ENCODE data around the gene SPACA9.

The SPACA9 gene

GRCh38 chr9:132846918-132847515 lies 31.7 kb upstream of the SPACA9 start:
- FAIRE-seq (no peak), DNase-seq (ENCODE audit: insufficient read length) (no peak)
- TF ChIP-seq POLR2A (IDR thresholded peaks at IDR 0.05; ENCODE audit: low read depth, low read length) (no peak), TAF1 (IDR thresholded peaks at IDR 0.05; ENCODE audit: borderline replicate concordance, low read depth, low read length) (no peak), POLR2AphosphoS5 (IDR thresholded peaks at IDR 0.05; ENCODE audit: low read depth, low read length) (no peak)

DNA sequence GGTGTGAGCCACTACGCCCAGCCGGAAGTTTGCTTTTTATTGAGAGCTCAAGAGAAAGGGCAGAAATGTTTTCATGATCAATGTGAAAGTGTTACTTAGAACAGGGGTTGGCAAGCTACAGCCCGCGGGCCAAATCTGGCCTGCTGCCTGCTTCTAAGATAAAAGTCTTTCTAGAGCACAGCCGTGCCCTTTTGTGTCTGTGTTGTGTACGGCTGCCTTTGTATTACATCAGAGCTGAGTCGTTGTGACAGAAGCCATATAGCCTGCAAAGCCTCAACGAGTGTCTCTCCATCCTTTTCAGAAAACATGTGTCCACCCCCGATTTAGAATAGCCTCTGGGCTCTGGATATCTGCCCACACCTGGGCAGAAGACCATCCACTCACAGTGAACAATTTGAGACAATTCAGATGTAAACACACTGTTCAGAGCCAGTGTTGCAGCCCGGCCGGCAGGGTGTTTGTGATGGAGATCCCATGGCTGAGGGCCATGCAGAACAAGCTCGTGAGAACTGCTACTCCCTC lies 29.5 kb upstream of the SPACA9 start:
- no peak for TF ChIP-seq TAF1 (IDR thresholded peaks at IDR 0.05; ENCODE audit: borderline replicate concordance, low read depth, low read length)
- TF ChIP-seq POLR2AphosphoS5 (IDR thresholded peaks at IDR 0.05; ENCODE audit: low read depth, low read length), result no peak
- TF ChIP-seq POLR2A (IDR thresholded peaks at IDR 0.05; ENCODE audit: low read depth, low read length), result no peak
- FAIRE-seq (no peak), DNase-seq (ENCODE audit: insufficient read length) (no peak)

- DNase-seq (ENCODE audit: insufficient read length) (no peak), FAIRE-seq (no peak)
- no peak for TF ChIP-seq POLR2AphosphoS5 (IDR thresholded peaks at IDR 0.05; ENCODE audit: low read depth, low read length)
- TF ChIP-seq POLR2A (IDR thresholded peaks at IDR 0.05; ENCODE audit: low read depth, low read length), result no peak
- no peak for TF ChIP-seq TAF1 (IDR thresholded peaks at IDR 0.05; ENCODE audit: borderline replicate concordance, low read depth, low read length)
These were observed 25.2 kb upstream of the SPACA9 start for GRCh38 chr9:132853482-132853881.

- DNase-seq (ENCODE audit: insufficient read length), result no peak
- FAIRE-seq, result no peak
- TF ChIP-seq POLR2A (IDR thresholded peaks at IDR 0.05; ENCODE audit: low read depth, low read length) (no peak), TAF1 (IDR thresholded peaks at IDR 0.05; ENCODE audit: borderline replicate concordance, low read depth, low read length) (no peak)
These were observed 23.9 kb upstream of the SPACA9 start for GRCh38 chr9:132854832-132855231.

DNA sequence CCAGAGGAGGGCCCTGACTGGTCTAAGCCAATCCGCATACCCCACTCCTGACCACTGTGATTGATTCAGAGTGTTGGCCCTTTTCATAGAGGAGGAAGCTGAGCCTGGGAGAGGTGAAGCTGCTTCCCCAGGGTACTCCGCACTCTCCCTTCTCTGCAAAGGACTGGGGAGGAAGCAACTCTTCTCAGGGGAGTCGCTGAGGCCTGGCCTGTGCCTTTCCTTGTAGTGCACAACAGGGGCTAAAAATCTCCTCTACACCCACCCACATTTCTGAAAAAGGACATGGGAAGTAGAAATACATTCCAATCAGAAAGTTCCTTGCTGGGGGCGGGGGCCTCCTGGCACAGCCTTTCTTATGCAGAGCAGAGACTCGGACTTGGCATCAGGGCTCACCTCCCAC lies 22.8 kb upstream of the SPACA9 start:
- FAIRE-seq (no peak), DNase-seq (ENCODE audit: insufficient read length) (no peak)
- TF ChIP-seq TAF1 (IDR thresholded peaks at IDR 0.05; ENCODE audit: borderline replicate concordance, low read depth, low read length) (no peak), POLR2A (IDR thresholded peaks at IDR 0.05; ENCODE audit: low read depth, low read length) (no peak)

DNA sequence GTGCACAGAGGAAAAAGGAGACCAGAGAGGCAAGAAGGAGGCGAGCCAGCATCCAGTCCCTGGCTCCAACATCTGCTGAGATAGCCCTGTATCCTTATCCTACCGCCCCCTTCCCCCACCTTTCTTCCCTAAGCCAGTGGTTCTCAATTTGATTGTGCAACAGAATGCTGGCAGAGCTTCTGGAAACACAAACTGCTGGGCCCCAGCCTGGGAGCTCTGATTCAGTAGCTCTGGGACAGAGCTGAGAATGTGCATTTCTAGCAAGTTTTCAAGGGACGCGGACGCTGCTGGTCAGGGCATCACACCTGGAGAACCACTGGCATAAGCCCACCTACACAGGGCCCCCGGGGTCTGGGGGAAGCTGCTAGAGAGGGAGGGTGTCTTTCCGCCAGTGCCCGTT lies 21.7 kb upstream of the SPACA9 start:
- TF ChIP-seq POLR2A (IDR thresholded peaks at IDR 0.05; ENCODE audit: low read depth, low read length) (no peak), TAF1 (IDR thresholded peaks at IDR 0.05; ENCODE audit: borderline replicate concordance, low read depth, low read length) (no peak), POLR2AphosphoS5 (IDR thresholded peaks at IDR 0.05; ENCODE audit: low read depth, low read length) (no peak)
- no peak for FAIRE-seq
- DNase-seq (ENCODE audit: insufficient read length), result no peak

DNA sequence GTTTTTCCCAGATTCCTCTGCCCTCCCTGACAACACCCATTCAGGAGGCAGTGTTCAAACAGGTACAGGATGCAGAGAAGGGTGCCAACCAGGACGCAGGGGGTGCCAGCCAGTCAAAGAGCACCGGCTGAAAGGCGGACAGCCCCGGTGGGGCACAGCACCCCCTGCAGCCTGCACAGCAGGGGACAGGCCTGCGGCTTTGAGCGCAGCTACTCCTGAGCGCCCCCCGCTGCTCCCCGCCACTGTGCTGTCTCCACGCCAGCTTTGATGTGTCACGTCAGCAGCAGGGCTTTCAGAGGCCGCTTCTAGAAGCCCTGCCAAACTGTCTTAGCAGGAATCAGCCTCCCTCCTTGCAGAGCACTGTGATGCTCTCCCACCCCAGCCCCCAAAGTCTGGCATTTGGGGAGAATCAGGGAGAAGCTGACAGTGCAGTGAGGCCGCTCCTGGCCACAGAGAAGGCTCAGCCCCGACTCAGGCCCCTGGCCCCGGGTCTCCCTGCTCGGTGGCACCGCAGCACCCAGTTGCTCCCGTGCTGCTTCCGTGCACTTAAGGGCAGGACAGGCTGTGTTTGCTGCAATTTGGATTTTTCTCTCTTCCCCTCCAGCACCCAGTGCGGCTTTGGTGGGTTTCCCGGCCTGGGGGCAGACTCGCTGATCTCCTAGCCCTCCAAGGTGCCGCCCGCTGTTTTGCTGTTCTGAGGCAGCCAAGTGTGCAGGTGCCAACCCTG lies 20.9 kb upstream of the SPACA9 start:
- TF ChIP-seq POLR2A (IDR thresholded peaks at IDR 0.05; ENCODE audit: low read depth, low read length) (no peak), TAF1 (IDR thresholded peaks at IDR 0.05; ENCODE audit: borderline replicate concordance, low read depth, low read length) (no peak), POLR2AphosphoS5 (IDR thresholded peaks at IDR 0.05; ENCODE audit: low read depth, low read length) (no peak)
- no peak for FAIRE-seq
- DNase-seq (ENCODE audit: insufficient read length), result no peak

DNA sequence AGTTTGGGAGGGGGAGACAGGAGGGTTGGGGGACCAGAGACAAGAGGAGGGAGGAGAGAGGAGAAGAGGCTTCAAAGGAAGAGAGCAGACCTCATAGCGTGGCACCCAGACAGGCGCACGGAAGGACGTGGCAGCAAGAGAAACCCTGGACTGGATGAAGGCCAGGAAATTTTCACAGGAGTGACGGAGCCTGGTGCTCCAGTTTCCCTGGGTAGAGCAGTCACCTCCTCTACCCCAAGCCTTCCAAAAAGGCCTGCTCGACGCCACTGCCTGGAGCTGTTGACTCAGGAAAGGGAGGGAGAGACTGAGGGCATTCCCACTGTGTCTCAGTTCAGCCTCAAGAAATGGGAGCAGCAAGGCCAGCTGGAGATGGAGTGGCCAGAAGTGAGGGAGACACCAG lies 19.9 kb upstream of the SPACA9 start:
- no peak for FAIRE-seq
- DNase-seq (ENCODE audit: insufficient read length), result no peak
- TF ChIP-seq TAF1 (IDR thresholded peaks at IDR 0.05; ENCODE audit: borderline replicate concordance, low read depth, low read length) (no peak), POLR2AphosphoS5 (IDR thresholded peaks at IDR 0.05; ENCODE audit: low read depth, low read length) (no peak), POLR2A (IDR thresholded peaks at IDR 0.05; ENCODE audit: low read depth, low read length) (no peak)

DNA sequence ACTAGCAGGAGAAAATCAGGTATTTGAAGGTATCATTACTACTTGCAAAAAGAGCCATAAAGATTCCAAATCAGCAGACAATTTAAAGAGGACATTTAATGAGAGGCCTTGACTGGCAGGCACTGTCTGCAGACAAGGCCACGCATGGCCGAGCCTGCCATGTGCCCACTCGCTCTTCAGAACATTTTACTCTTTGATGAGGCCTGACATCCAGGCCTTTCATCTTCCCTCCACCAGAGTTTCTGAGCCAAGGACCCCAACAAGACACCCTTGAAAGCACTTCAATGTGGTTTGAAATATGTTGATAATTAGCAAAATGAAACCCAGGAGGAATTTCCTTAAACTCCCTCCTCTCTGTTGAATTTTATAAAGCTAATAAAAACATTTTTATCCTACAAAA lies 17.0 kb upstream of the SPACA9 start:
- TF ChIP-seq POLR2A (IDR thresholded peaks at IDR 0.05; ENCODE audit: low read depth, low read length) (no peak), POLR2AphosphoS5 (IDR thresholded peaks at IDR 0.05; ENCODE audit: low read depth, low read length) (no peak), TAF1 (IDR thresholded peaks at IDR 0.05; ENCODE audit: borderline replicate concordance, low read depth, low read length) (no peak)
- FAIRE-seq, result no peak
- DNase-seq (ENCODE audit: insufficient read length), result no peak

DNA sequence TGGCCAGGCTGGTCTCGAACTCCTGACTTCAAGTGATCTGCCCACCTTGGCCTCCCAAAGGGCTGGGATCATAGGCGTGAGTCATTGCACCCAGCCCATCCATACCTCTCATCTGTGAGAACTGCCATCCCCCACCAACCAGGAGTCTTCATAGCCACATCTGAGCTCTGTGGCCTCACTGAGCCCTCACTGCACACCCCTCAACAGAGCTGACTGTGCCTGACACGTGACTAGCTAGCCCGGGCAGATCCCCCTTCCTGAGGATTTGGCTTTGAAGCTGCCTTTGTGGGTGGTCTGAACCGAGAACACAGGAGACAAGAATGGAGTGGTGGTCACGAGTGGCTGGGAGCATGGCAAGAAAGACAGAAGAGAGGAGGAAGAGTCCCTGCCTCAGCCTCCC lies 16.2 kb upstream of the SPACA9 start:
- no peak for DNase-seq (ENCODE audit: insufficient read length)
- no peak for FAIRE-seq
- TF ChIP-seq TAF1 (IDR thresholded peaks at IDR 0.05; ENCODE audit: borderline replicate concordance, low read depth, low read length) (no peak), POLR2AphosphoS5 (IDR thresholded peaks at IDR 0.05; ENCODE audit: low read depth, low read length) (no peak), POLR2A (IDR thresholded peaks at IDR 0.05; ENCODE audit: low read depth, low read length) (no peak)

DNA sequence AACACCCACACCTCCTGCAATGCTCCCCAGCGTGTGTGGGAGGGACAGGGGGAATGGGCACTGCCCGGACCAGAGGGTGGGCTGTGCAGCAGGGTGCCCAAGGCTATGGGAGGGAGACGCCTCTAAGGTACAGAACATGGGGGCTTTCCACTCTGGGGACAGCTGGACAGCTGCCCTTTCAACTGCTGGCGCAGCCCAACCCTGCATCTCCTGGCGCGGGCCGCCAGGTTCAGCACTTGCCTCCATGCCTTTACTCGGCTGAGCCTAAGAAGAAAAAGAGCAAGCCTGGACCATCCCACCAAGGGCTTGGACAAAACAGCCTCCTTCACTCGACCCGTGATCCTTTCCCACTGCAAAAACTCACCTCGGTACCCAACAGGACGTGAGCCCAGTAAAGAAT lies 15.6 kb upstream of the SPACA9 start:
- FAIRE-seq (no peak), DNase-seq (ENCODE audit: insufficient read length) (no peak)
- TF ChIP-seq POLR2A (IDR thresholded peaks at IDR 0.05; ENCODE audit: low read depth, low read length), result no peak
- no peak for TF ChIP-seq POLR2AphosphoS5 (IDR thresholded peaks at IDR 0.05; ENCODE audit: low read depth, low read length)
- no peak for TF ChIP-seq TAF1 (IDR thresholded peaks at IDR 0.05; ENCODE audit: borderline replicate concordance, low read depth, low read length)

DNA sequence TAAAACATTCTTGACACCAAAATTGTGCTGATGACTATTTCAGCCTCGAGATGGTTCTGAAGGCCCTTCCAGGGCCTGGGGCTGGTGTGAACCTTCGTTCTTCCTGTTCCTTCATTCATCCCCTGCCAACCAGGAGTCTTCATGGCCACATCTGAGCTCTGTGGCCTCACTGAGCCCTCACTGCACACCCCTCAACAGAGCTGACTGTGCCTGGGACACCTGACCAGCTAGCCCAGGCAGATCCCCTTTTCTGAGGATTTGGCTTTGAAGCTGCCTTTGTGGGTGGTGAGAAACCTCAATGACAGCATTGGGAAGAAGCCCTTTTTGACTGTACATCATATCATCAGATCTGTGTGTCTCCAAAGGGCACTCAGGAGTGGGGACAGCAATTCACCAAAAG lies 14.4 kb upstream of the SPACA9 start:
- DNase-seq (ENCODE audit: insufficient read length), result no peak
- FAIRE-seq, result no peak
- TF ChIP-seq POLR2A (IDR thresholded peaks at IDR 0.05; ENCODE audit: low read depth, low read length) (no peak), POLR2AphosphoS5 (IDR thresholded peaks at IDR 0.05; ENCODE audit: low read depth, low read length) (no peak), TAF1 (IDR thresholded peaks at IDR 0.05; ENCODE audit: borderline replicate concordance, low read depth, low read length) (no peak)
